ENCODE data around the gene USF3.
"Not testable (repeated sequence)": the region's sequence is repeated elsewhere in the genome, so short reads cannot be mapped to it uniquely, and the experiment has no call there.

The USF3 gene

GRCh38 chr3:113648524-113648923 is 47.9 kb downstream of the USF3 start:
- DNase-seq, result no peak

- DNase-seq, result no peak
Observed at GRCh38 chr3:113643583-113643982, 52.9 kb downstream of the USF3 start.

- DNase-seq, result no peak
Observed at GRCh38 chr3:113638910-113639309, 57.5 kb downstream of the USF3 start.

DNA sequence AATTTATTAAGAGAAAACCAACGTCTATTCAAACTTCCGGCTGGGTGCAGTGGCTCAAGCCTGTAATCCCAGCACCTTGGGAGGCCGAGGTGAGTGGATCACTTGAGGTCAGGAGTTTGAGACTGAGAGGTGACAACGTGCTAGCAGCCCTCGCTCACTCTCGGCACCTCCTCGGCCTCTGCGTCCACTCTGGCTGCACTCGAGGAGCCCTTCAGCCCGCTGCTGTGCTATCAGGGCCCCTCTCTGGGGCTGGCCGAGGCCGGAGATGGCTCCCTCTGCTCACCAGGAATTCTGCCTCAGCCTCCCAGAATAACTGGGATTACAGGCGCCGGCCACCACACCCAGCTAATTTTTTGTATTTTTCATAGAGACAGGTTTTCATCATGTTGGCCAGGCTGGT is 58.7 kb downstream of the USF3 start:
- DNase-seq, result no peak

DNA sequence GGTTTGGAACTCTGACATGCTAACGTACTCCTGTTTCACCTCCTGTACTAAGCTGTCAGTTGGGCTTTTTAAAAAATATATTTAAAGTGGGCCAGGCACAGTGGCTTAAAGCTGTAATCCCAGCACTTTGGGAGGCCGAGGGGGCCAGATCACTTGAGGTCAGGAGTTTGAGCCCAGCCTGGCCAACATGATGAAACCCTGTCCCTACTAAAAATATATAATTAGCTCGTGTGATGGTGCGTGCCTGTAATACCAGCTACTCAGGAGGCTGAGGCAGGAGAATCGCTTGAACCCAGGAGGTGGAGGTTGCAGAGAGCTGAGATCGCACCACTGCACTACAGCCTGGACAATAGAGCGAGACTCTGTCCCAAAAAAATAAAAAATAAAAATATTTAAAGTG is 60.4 kb downstream of the USF3 start:
- DNase-seq, result not testable (repeated sequence)

DNA sequence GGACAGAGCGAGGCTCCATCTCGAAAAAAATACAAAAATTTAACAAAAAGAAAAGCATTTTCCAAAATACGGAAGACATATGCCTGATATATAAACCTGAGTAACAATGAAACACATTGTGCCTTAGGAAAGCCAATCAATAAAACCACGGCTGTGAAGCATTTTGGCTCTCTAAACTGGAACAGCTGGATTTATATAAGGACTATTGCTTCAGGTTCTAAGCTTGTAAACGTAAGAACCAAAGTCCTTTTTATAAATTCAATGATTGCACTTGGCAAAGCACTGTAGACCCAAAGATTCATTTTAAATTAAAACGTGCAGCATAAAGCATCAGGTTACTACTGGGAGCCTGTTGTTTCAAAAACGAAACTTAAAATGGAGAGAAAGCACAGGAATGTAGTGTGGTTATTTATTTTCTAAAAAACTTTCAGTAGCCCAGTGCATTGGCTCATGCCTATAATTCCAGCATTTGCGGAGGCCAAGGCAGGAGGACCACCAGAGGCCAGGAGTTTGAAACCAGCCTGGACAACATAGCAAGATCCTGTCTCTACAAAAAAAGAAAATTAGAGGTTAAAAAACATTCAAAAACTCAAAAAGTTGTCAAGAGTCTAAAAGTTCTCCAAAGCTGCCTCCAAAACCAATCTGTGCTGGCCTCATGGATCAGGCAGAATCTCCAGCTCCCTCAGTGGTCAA is 61.5 kb downstream of the USF3 start:
- DNase-seq, result no peak

GRCh38 chr3:113631573-113631972 is 64.9 kb downstream of the USF3 start:
- DNase-seq, result no peak

DNA sequence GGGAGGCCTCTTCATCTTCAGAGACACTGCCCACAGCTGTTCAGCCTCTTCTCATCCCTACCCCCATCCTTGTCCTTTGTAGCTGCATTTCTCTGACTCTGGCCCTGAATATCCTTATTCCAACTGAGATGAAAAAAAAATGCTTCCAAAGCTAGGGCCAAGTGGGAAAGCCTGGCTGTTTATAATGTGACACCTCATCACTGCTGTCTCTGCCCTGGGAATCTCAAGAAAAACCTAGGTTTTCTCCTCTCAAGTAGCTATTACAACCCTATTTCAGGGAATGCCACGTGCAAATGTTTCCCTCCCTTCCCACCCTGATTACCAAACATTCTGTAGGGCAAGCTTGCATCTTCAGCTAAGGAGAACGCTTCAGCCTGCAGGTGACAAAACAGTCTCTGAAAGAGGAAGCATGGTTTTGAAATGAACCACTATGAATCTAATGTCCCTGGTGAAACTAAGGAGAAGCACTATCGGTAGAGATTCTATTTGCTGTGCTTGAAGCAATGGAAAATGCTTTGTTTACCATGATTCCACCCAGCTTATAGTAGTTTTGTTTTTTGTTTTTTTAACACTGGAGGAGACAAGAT is 65.4 kb downstream of the USF3 start:
- no peak for DNase-seq

- DNase-seq, result no peak
Observed at GRCh38 chr3:113629584-113630421, 66.6 kb downstream of the USF3 start.

DNA sequence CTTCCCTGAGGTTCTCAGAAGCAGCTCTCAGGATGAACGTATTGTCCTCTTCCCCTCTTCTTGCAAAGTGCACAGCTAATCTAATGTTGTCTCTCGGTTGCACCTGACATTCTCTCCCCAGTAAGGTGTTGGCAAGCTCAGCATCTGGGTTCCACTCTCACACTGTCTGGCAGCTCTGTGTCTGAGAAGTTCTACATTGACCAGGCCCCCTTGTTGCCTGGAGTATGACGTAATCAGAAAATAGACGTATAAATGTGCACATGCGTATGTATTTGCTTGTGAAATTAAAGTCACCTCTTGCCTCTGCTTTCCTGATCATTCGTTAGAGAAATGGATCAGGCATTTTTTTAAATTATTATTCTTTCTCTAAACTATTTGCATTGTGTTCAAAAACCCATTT is 67.7 kb downstream of the USF3 start:
- DNase-seq, result no peak

DNA sequence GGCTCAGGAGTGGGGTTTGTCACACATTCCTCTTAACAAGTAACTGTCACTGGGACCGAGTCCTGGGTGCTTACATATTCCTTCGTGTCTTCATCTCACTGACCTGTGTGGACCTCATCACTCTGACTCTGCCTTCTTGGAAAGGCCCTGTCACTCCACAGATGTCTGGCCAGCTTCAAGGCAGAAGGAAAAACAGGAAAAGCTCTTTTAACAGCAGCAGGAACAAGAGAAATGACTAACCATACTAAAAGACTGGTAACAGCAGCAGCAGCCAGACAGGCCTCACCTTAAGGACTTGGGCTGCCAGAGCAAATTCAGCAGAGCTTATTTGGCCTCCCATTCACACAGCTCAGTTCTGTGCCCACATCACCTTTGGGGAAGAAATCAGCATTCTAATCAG is 68.1 kb downstream of the USF3 start:
- no peak for DNase-seq

DNA sequence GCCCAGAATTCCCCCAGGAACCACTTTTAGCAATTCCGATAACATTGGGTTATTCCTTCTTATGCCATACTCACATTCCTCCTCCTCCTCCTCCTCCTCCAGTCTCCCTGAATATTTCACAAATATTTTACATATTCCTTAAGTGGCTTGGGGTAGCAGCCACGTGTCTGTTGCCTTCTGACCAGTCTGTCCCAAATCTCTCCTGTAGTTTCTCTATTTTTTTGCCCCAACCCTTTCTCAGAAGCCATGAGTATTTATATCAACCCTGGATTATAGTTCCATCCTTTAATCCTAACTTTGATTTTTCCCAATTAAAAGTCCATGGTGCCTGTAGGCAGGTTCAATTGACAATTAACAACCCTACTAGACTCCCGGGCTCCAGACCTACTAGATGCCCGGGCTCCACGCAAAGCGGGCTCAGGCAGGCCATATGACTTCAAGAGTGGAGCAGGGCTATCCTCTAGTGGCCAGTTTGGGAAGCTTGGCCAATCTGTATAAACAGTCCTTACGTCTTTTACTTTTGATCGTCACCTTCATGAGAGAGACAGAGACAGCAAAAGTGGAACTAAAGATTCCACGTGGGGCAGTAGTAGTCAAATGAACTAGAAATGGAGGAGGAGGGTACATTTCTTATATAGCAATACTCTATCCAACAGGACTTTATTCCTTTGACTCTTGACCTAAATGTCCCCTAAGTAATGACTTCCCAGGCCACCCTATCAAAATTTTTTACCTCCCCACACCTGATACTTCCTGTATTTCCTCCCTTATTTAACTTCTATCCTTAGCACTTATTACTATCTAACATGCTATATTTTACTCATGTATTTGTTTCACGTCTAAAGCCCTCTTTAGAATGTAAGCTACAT is 69.7 kb downstream of the USF3 start:
- peak; percentile 28 for DNase-seq

DNA sequence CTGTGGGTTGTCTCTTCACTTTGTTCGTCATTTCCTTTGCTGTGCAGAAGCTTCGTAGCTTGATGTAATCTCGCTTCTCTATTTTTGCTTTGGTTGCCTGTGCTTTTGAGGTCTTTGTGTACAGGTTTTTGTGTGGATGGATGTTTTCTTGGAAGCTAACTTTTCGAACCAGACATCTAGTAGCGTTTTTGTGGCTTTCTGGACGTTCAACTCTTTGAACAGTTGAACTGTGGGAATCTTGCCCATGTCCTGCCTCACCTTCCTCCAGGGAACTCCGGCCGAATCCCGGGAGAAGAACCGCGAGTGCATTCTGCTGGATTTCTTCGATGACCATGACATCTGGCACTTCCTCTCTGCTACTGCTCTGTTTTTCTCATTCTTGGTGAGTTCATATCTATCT is 70.6 kb downstream of the USF3 start:
- no peak for DNase-seq

DNA sequence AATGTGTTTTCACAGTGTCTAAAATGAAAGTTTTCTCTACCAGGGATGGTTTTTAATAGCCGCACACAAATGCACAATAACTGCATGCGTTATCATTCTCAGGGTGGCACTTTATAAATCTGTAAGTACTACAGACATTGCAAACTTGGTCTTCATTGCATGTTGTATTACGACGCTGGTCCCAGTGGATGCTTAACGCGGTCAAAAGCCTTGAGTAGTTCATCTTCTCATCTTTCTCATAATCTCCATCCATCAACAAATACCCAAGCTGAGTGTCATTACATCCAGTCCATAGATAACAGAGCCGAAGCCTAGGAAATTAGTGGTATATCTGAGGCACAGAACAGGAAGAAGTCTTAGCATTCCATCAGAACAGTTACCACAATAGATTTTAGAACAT is 72.6 kb downstream of the USF3 start:
- no peak for DNase-seq

GRCh38 chr3:113623324-113623723 is 73.1 kb downstream of the USF3 start:
- no peak for DNase-seq

GRCh38 chr3:113620091-113620490 is 76.4 kb downstream of the USF3 start:
- DNase-seq, result no peak

DNA sequence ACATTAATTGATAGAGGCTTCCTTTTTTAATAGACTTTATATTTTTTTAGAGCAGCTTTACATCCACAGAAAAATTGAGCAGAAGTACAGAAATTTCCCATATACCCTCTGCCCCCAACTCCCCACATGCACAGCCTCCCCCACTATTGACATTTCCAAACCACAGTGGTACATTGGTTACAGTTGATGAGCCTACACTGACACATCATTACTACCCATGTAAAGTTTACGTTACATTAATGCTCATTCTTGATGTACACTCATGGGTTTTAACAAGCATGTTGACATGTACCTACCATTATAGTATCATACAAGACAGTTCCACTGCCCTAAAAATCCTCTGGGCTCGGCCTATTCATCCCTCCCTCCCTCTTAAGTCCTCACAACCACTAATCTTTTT is 78.7 kb downstream of the USF3 start:
- no peak for DNase-seq

- DNase-seq, result no peak
Observed at GRCh38 chr3:113615976-113616375, 80.5 kb downstream of the USF3 start.

DNA sequence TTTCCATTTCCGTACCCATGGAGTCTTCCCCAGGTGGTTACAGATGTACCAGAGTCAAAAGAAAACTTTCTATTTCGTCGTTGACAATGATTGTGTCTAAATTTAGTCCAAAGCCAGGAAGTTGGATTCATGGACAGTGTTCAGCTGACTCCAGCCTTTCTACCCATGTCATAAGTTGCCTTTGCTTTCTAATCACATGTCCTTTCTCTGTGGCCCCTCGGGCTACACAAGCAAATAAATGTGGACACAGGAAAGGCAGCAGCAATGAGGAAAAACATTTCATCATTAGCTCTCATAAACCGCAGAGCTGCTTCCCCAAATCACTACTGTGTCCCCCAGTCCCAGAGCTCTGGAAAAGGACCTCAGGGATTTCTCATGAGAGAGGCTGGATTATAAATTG is 82.0 kb downstream of the USF3 start:
- no peak for DNase-seq

DNA sequence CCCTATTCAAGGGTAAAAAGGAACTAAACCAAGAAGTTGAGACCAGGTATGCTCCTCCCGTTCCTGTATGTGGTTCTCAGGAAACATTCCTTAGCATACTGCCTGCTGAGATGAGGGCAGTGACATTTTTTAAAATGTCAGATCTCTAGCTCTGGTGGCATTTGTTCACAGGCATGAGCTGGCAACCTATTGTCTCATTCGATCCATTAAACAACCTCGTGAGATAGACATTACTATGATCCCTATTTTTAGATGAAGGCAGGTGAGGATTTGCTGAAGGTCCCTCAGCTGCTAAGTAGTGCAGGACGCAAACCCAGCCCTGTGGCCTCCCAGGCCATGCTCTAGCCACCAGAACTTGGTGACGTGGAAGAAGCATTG is 89.2 kb downstream of the USF3 start:
- no peak for DNase-seq

DNA sequence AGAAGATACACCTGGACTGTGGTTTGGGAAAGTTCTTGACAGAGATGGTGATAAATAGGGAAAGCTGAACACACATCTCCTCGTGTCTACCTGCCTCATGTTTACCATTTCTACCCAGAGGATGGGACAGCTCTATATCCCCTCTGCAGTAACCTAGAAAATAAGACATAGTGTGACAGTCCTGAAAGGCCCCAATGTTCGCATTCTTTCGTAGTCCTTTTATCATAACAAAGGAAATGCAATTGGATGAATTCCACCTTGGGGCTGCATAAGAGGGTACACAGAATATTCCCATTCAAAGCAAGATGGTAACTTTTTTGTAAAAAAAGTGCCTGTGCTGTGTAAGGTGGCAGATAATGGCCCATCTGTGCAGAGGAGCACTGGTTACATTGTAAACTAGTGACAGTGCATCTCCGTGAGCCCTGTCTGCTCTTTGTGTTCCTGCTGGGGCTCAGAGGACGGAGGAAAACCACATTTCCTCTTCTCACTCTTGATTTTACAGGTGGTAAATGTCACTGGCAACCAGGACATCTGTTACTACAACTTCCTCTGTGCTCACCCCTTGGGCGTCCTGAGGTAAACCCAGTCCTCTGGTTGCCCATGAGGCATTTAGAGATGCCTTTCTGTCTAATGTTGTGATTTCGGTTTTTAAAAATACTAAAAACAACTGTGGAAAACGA is 89.8 kb downstream of the USF3 start:
- peak; percentile 43 for DNase-seq

GRCh38 chr3:113602836-113603235 is 93.6 kb downstream of the USF3 start:
- no peak for DNase-seq

GRCh38 chr3:113602256-113602655 is 94.2 kb downstream of the USF3 start:
- no peak for DNase-seq

Data from stimulated activated CD8-positive, alpha-beta memory T cell treated with anti-CD3 and anti-CD28 coated beads, Interleukin-4, amount 100 ng/mL, for 48 hours (primary cell).